Gastroesophageal sphincter (tissue), 3 donors: Measurements from ENCODE around the gene PI4K2B.

Experiments
- CTCF ChIP-seq, 4 experiments: fragments of 200-600 bp in 2 of 4; fragments of 450-650 bp in 2 of 4; sonication (generic) in 1 of 4; IDR thresholded peaks; one replicate each; pipeline ENCODE4 v1.5.1; 2017 to 2019; ENCODE audit warnings: antibody characterized with exemption in 4 of 4, mild to moderate bottlenecking in 2 of 4, moderate library complexity in 2 of 4
- POLR2A ChIP-seq, 2 donors: fragments of 450-650 bp; IDR thresholded peaks; one replicate each; pipeline ENCODE4 v1.6.1; 2017; ENCODE audit warnings: antibody characterized with exemption in 2 of 2, mild to moderate bottlenecking in 2 of 2, moderate library complexity in 1 of 2
- POLR2AphosphoS5 ChIP-seq: sonication (generic); formaldehyde crosslinking; IDR thresholded peaks from one replicate; pipeline ENCODE4 v1.6.1; 2017; ENCODE audit warnings: antibody characterized with exemption

DNA sequence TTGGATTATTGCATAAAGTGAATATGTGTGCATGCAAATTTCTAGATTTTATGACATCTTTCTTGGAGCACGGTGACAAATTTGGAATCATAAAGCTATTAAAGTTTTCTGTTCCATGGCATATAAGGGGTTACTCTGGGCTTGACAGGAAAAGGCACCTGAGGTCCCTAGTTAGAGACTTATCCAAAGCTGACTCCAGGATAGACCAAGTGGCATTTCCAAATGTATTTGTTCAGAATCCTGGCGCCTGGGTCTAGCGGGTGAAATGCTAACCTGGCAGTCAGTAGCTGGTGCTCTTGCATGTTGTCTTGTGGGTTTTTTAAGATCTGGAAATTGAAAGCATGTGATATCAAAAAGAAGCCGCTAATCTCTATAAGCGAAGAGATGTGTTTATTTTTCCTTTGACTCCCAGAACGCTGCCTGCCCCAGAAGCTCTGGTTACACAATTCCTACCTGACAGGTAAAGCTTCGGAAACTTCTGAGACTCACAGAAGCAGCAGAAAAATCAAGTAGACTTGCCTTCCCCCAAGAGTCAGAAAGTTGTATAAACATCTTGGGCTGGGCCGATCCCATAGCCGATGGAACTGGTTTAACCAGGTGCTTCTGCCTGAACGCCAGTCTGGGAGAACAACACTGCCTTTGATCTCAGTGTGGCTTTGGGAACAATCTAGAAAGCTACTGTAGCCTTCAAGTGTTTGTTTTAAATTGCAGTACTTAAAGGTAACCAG lies 65.8 kb downstream of the PI4K2B start:
- TF ChIP-seq CTCF (IDR thresholded peaks at IDR 0.05), result no peak
- no peak for TF ChIP-seq POLR2A (IDR thresholded peaks at IDR 0.05)
- TF ChIP-seq POLR2AphosphoS5, result no peak
